ENCODE results near the gene EIF3CL. TPM values are rescaled to one million over a fixed set of nuclear protein-coding genes. Genes with fewer than 3 reads are reported as not detected.
"Not testable (repeated sequence)": the region's sequence is repeated elsewhere in the genome, so short reads cannot be mapped to it uniquely, and the experiment has no call there.

Gene EIF3CL
- total RNA-seq, 1 donor from 2014 or later: 183 TPM

GRCh38 chr16:28338230-28338629, 65.4 kb downstream of the EIF3CL start:
- not testable (repeated sequence) for DNase-seq

- DNase-seq: not testable (repeated sequence)
Measured at GRCh38 chr16:28336940-28337710, 66.5 kb downstream of the EIF3CL start.

GRCh38 chr16:28335678-28336077, 68.0 kb downstream of the EIF3CL start:
- DNase-seq: not testable (repeated sequence)

- DNase-seq: not testable (repeated sequence)
Measured at GRCh38 chr16:28332632-28333031, 71.0 kb downstream of the EIF3CL start.

- not testable (repeated sequence) for DNase-seq
Measured at GRCh38 chr16:28330981-28331380, 72.7 kb downstream of the EIF3CL start.

GRCh38 chr16:28330232-28330631, 73.4 kb downstream of the EIF3CL start:
- not testable (repeated sequence) for DNase-seq

Other genes with a start within 250 kb of the EIF3CL start
- 89.7 and 112 TPM in 2 replicates for gene XPO6, start 191.9 kb downstream of the EIF3CL start, total RNA-seq
- under 0.01 and 0.14 TPM in 2 replicates for gene SBK1, start 111.3 kb downstream of the EIF3CL start, total RNA-seq
- gene NPIPB6, start 40.3 kb downstream of the EIF3CL start, total RNA-seq: not detected in 2 replicates
- not detected in 2 replicates for gene NPIPB7, start 68.5 kb upstream of the EIF3CL start, total RNA-seq
- 20.1 and 29.2 TPM in 2 replicates for gene CLN3, start 88.2 kb upstream of the EIF3CL start, total RNA-seq
- under 0.01 and 0.05 TPM in 2 replicates for gene APOBR, start 90.8 kb upstream of the EIF3CL start, total RNA-seq
- gene IL27, start 103.0 kb upstream of the EIF3CL start, total RNA-seq: not detected in 2 replicates
- gene NUPR1, start 135.1 kb upstream of the EIF3CL start, total RNA-seq: 3.8 and 4.9 TPM in 2 replicates
- 8.7 and 10.0 TPM in 2 replicates for gene SGF29, start 150.1 kb upstream of the EIF3CL start, total RNA-seq
- 0.14 TPM in 1 of 2 replicates, not detected in the other for gene SULT1A2, start 193.2 kb upstream of the EIF3CL start, total RNA-seq
- gene SULT1A1, start 206.2 kb upstream of the EIF3CL start, total RNA-seq: 1.2 and 4.4 TPM in 2 replicates
- 0.17 TPM in 1 of 2 replicates, not detected in the other for gene NPIPB8, start 234.2 kb upstream of the EIF3CL start, total RNA-seq

Data from dermis blood vessel endothelial cell (primary cell).